ENCODE measurements around the gene NUMB.
"Not testable (repeated sequence)": the region's sequence is repeated elsewhere in the genome, so short reads cannot be mapped to it uniquely, and the experiment has no call there.

Gene NUMB

DNA sequence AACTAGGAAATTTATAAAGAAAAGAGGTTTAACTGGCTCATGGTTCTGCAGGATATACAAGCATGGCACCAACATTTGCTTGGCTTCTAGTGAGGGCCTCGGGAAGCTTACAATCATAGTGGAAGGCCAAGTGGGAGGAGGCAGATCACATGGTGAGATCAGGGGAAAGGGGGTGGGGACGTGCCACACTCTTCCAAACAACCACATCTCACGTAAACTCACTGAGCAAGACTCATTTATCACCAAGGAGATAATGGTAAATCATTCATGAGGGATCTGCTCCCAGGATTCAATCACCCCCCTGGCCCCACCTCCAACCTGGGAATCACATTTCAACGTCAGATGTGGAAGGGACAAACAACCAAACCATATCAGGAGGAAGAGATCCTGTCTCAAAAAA, 35.8 kb downstream of the NUMB start:
- no peak for DNase-seq (ENCODE audit: low read depth in 2 of 2)

DNA sequence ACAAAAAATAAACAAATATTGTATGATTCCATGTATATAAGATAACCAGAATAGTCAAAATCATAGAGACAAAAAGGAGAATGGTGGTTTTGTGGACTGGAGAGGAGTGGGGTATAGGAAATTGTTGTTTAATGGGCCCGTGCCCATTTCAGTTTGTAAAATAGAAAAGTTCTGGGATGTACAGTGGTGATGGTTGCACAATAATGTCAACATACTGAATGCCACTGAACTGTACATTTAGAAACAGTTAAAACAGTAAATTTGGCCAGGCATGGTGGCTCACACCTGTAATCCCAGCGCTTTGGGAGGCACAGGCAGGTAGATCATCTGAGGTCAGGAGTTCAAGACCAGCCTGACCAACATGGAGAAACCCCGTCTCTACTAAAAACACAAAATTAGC, 40.1 kb downstream of the NUMB start:
- no peak for DNase-seq (ENCODE audit: low read depth in 2 of 2)

DNA sequence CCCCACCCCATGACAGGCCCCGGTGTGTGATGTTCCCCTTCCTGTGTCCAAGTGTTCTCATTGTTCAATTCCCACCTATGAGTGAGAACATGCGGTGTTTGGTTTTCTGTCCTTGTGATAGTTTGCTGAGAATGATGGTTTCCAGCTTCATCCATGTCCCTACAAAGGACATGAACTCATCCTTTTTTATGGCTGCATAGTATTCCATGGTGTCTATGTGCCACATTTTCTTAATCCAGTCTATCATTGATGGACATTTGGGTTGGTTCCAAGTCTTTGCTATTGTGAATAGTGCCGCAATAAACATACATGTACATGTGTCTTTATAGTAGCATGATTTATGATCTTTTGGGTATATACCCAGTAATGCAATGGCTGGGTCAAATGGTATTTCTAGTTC, 52.1 kb downstream of the NUMB start:
- not testable (repeated sequence) for DNase-seq (ENCODE audit: low read depth in 2 of 2)

DNA sequence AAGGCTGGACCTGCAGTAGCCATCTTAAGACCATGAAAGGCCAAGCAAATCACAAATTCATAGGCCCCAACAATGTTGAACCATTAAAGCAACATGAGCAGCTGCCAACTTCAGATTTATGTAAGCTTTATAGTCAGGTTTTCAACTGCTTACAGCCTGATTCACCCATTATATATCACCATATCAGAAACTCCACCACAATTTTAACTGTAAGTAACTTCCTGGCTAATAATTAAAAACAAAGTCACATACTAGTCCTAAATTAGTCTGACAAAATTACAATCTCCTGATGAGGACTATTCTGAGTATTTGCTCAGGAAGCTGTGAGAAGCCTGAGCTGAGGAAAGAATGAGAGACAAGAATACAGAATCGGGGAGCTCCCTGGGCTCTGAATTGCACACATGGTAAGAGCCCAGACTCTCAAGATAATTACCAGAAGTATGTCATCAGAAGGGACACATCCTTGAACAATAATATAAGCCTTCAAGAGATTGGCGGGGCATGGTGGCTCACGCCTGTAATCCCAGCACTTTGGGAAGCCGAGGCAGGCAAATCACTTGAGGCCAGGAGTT, 55.1 kb downstream of the NUMB start:
- DNase-seq (ENCODE audit: low read depth in 2 of 2), result no peak

DNA sequence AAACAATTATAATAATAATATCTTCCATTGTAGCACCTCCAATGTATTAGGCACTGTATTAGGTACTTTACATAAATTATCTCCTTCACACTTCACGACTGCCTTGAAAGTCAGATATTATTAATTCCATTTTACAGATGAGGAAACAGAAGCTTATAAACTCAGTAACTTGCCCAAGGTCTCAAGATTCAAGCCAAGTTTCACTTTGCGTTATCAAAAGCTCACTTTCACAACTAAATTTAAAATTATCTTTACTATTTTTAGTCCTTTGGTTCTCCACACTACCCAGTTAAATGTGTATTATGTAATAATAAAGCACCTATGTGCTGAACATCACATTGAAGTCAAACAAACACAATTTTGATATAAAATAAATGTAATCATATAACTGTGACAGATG, 55.8 kb downstream of the NUMB start:
- DNase-seq (ENCODE audit: low read depth in 2 of 2), result no peak

DNA sequence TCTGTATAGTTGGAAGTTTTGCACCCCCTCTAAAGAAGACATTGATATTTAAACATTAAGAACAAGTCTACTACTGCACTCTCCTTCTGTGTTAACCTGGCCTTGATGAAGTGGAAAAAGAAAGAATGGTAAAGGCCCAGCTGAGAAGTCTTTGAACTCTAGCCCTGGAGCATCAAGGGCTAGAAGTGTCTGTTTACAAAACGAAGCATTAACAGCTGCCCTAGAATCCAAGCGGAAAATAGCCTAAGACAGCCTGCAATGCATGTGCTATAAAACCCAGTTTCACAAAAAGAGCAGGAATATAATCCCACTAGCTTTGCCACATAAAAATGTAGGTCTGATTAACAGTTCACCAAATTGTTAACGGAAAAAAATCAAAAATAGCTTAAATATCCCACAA, 60.5 kb downstream of the NUMB start:
- DNase-seq (ENCODE audit: low read depth in 2 of 2), result no peak

DNA sequence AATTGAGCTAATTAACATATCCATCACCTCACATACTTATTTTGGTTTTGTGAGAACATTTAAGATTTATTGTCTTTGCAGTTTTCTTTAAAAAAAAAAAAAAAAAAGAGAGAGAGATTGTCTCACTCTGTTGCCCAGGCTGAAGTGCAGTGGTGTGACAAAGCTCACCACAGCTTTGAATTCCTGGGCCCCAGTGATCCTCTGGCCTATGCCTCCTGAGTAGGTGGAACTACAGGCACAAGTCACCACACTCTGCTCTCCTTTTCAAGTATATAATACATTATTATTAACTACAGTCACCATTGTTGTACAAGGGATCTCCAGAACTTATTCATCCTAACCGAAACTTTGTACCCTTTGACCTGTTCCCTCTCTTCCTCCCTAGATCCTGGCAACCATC, 64.0 kb downstream of the NUMB start:
- no peak for DNase-seq (ENCODE audit: low read depth in 2 of 2)

DNA sequence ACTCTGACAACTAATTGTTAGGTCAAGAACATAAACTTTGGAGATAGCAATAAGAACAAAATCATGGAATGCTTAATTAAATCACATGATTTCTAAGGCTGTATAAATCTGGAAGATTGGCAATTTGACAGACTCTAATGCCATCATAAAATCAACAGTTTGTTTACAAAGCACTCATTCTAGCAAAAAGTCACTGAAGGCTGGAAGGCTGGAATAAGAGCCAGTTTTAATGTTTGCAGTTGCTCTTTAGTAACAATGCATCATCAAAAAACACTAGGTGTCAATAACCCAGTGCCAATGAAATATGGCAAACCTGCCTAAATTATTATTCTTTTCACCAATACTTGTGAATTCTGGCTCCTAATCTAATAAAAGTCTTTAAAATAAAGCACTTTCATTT, 65.0 kb downstream of the NUMB start:
- DNase-seq (ENCODE audit: low read depth in 2 of 2), result no peak

DNA sequence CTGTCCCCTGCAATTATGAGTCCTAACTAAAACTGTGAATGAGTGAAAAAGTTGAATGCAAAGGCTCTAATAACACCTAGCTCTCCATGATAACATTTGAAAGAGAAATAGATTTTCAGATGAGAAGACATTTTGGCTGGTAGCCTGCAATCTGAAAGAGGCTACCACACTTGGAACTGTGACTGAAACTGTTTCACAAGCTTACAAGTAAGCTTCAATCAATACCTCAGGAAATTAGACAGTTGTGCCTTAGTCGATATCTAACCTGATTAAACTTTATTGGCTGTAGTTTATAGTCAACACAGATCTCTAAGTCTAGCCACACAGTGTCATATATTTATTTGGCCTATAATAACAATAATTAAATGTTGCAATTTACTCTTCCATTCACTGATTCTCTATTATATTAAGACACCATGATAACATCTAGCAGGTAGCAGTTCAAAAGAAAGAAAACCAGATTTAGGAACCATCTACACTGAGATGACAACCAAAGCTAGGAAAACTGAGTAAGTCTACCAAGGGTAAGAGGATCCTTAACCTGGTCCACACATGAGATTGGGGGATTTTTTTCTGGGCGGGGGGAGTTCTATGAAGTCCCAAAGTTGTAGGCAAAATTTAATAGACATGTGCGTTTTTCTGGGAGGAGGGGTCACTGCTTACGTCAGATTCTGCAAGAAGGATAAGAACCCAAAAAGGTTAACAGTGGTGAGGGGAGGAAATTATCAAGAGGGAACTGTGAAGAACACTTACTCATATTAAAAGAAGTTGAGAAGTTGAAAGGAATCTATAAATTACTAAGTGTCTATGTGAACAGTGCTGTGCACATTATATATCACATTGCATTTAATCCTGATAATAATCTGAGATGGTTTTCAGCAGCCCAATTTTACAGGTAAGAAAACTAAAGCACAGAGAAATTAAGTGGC, 65.8 kb downstream of the NUMB start:
- DNase-seq (ENCODE audit: low read depth in 2 of 2), result no peak

DNA sequence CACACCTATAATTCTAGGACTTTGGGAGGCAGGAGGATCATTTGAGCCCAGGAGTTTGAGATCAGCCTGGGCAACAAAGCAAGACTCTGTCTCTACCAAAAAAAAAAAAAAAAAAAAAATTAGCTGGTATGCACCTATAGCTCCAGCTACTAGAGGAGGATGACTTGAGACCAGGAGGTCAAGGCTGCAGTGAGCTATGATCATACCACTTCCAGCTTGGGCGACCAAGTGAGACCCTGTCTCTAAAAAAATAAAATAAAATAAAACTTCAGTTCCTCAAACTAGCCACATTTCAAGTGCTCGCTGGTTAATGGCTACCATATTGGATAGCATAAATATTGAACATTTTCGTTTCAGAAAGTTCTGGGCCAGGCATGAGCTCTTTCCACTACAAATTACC, 70.5 kb downstream of the NUMB start:
- DNase-seq (ENCODE audit: low read depth in 2 of 2), result not testable (repeated sequence)

DNA sequence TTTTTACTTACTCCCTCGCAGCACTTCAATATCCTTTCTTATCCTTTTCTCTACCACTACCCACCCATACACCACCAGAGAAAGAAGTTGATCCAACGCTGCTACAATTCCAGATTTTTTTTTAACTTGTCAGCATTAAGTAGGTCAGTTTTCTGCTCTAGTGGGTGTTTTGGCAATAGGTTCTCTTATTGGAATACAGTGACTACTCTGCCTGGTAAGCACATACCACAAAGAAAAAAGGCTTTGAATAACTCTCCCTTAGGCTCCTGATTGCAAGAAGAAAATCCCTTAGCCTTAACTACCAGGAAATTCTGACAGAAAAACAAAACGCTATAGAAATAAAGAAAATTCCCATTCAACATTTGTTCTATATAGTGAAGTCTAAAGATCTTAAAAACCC, 72.0 kb downstream of the NUMB start:
- DNase-seq (ENCODE audit: low read depth in 2 of 2), result no peak

DNA sequence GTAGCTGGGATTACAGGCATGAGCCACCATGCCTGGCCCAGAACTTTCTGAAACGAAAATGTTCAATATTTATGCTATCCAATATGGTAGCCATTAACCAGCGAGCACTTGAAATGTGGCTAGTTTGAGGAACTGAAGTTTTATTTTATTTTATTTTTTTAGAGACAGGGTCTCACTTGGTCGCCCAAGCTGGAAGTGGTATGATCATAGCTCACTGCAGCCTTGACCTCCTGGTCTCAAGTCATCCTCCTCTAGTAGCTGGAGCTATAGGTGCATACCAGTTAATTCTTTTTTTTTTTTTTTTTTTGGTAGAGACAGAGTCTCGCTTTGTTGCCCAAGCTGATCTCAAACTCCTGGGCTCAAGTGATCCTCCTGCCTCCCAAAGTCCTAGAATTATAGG, 73.3 kb downstream of the NUMB start:
- not testable (repeated sequence) for DNase-seq (ENCODE audit: low read depth in 2 of 2)

DNA sequence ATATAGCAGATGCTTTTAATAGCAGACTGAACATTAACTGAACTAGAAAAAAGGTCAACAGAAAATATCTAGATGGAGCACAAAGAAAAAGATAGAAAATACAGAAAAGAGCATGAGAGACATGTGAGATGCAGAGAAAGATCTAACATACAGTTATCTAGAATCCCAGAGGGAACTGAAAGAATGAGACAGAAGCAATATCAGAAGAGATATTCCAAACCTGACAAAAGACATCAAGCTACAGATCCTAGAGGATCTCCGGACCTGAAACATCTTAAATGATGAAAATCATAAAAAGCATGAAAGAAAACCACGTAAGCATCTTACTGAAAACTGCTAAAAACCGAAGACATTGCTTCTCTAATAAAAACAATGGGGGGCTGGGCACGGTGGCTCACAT, 75.0 kb downstream of the NUMB start:
- no peak for DNase-seq (ENCODE audit: low read depth in 2 of 2)

DNA sequence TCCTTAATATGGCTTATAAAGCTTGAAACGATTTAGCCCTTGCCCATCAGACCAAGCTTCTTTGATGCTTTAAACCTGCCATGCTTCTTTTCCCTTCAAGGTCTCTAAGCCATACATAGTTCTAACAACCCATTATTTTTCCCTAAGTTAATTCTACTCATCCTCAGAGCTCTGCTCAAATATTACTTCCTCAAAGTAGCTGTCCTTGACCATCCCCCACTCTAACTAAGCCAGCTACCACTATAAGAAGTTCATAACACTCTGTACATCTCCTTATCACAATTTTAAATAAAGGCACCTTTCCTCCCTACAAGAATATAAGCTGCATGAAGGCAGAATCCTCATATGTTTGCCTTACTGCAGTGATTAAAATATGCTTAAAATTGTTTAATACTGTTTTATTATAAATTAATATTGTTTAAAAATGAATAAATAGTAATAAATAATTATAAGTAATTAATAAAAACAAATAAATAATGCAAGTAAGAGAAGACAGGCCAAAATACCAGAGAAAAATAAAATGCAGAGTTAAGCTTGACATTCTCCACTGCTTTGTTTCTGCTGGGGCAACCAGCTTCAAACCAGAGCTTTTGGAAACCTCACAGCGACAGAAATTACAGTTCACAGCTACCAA, 76.8 kb downstream of the NUMB start:
- no peak for DNase-seq (ENCODE audit: low read depth in 2 of 2)

DNA sequence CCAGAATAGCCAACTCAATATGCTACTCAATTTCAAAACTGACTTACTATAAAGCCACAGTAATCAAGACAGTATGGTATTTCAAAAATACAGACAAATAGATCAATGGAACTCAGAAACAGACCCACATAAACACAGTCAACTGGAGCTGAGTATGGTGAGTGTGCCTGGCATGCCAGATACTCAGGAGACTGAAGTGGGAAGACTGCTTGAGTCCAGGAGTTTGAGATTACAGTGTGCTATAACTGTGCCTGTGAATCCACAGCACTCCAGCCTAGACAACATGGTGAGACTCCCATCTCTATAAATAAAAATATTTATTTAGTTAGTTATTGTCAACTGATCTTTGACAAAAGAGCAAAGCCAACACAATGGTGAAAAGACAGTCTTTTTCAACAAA, 81.8 kb downstream of the NUMB start:
- DNase-seq (ENCODE audit: low read depth in 2 of 2), result no peak

DNA sequence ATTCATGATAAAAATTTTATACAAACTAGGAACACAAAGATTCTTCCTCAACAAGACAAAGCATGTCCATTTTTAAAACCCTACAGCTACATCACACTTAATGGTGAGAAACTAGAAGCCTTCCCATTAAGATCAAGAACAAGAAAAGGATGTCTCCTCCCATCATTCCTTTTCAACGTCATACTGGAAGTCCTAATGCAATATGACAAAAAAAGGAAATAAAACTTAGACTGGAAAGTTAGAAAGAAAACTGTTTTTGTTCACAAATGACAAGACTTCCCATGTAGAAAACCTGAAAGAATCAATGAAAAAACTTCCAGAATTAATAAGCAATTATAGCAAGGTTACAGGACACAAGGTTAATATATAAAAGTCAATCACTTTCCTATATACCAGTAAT, 82.5 kb downstream of the NUMB start:
- DNase-seq (ENCODE audit: low read depth in 2 of 2), result no peak

DNA sequence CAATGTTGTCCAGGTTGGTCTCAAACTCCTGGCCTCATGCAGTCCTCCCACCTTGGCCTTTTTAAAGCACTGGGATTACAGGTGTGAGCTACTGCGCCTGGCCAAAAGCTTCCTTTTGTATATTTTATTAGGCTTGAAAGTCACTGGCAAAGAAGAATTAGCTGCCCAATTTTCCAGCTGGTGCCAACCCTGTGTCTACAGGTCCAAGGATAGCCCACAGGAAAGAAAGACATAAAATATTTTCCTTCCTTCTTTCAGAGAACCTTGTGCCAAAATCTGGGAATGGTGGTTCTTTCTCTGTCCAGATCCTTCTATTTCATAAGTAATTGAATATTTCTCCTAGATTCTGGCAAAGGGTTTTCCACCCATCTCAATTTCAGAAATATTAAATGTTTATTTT, 84.1 kb downstream of the NUMB start:
- DNase-seq (ENCODE audit: low read depth in 2 of 2), result no peak

DNA sequence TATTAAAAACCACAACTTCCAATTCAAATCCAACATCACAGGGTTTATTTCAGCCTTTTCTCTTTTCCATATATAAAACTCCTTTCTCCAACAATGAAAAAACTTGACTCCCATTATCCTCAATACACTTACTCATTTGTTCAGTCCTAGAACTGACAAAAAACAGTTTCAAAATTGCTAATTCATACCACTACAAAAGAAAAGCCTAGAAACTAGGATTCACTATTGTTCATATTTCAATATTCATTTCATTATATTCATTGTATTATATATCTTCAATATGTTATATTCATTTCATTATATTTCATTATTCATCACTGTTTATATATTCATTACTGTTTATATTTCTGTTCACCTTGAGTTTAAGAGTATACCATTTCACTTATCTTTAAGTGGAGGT, 85.8 kb downstream of the NUMB start:
- no peak for DNase-seq (ENCODE audit: low read depth in 2 of 2)

DNA sequence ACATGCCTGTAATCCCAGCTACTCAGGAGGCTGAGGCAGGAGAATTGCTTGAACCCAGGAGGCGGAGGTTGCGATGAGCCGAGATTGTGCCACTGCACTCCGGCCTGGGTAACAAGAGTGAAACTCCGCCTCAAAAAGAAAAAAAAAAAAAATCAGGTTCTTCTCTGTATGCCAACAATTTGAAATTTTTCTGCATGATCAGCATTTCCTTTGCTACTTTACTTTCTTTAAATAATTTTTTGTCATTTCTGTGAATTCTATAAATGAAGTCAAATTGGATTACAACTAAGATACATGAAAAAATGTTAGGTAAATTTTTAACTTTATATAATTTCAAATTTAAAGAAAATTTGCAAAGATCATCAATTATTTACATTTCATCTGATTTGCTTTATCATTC, 87.8 kb downstream of the NUMB start:
- no peak for DNase-seq (ENCODE audit: low read depth in 2 of 2)

DNA sequence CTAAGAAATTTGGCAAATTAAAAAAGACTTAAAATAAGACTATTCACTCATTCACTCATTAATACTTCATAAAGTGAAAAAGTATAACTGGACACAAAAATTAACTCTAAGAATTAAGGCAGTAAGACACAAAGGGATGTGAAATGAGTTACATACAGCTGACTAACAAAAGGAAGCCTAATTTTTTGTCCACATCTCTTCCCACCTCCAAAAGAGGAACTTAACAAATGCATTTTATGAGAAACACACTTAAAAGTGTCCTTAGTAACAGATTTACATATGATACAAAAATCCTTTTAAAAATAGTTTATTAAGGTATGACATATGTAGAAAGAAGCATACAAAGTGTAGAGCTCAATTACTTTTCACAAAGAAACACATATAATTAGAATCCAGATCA, 88.9 kb downstream of the NUMB start:
- no peak for DNase-seq (ENCODE audit: low read depth in 2 of 2)

DNA sequence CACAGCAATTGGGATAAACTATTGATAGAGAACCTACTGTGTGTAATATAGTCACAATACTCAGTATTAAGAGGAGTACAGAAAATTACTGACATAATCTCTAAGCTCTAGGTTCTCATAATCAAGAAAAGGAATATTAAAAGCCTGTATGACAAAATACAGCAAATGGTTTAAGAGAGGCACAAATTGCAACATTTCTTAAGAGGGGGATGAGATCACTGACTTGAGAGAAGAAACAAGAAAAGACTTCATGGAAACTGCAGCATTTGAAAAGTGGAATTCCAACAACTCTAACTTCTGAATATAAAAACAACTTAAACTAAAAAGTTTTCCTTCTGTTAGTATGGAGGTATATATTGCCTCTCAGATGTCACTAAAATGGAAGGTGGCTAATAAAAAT, 89.7 kb downstream of the NUMB start:
- DNase-seq (ENCODE audit: low read depth in 2 of 2), result no peak

DNA sequence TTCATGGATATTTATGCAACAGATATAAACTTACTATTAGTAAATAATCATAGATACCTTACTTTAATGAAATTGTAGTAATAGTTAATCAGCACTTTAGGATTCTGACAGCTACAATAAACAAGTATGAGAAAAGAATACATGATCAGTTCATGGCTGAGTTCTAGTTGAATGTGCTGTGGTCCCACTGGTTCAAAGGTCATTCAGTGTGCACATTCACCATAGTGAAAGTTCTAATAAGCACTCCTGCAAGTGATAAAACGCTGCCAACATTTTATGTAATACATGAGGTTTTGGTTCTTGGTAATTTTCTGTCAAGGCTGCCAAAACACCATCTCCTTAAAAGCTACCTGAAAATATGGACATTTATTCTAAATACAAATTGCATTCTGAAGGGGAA, 92.6 kb downstream of the NUMB start:
- no peak for DNase-seq (ENCODE audit: low read depth in 2 of 2)

DNA sequence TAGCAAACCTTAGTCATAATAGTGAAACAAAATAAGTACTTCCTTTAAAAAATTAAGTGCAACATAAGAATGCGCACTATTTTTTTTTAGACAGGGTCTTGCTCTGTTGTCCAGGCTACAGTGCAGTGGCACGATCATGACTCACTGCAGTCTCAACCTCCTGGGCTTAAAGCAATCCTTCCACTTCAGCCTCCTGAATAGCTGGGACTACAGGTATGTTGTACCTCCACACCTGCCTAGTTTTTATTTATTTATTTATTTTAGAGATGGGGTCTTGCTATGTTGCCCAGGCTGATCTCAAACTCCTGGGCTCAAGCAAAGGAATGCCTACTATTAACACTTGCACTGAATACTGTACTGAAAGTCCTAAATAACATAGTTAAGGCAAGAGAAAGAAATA, 93.8 kb downstream of the NUMB start:
- DNase-seq (ENCODE audit: low read depth in 2 of 2), result no peak
